HG02623 (cell line): Measurements from ENCODE around the gene GORASP2.

Experiments
- ATAC-seq: cut with Tn5 transposase; IDR thresholded peaks from one replicate; pipeline ENCODE4 v1.9.1; 2021; ENCODE audit warnings: moderate library complexity; ENCODE audit not compliant: unreplicated experiment

Gene GORASP2

DNA sequence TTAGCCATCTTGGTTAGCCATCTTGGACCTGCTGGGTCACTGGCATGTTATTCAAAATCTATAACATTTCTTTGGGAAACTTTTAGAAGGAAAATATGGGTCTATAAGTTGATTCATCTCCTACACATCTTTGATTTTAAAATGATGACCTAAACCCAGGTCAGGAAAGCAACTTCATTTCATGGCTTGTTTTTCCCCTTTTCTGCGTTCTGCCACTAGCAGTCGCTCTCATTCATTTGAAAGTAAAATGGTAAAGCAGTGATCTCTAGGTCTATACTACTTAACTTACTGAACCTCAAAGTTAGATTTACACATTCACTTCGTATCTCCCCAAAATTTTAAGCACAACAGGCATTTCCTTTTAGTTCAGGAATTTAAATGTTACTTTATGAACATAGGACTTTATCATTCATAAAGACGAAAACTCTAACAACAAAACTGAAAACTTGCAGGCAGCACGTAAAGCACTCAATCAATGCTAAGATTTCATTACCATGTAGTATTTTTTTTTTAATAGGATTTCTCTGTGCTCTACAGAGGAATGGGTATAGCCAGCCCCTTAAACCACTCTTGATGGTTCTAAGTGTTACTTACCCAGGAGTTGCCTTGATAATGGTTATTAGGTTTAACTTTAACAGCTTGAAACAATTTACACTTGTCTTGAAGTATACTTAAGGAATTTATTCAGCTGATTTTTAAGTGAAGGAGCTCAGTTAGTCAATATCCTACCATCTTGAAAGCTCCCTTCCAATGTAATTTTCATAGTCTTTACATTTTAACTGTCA lies 62.5 kb downstream of the GORASP2 start:
- ATAC-seq: no peak

DNA sequence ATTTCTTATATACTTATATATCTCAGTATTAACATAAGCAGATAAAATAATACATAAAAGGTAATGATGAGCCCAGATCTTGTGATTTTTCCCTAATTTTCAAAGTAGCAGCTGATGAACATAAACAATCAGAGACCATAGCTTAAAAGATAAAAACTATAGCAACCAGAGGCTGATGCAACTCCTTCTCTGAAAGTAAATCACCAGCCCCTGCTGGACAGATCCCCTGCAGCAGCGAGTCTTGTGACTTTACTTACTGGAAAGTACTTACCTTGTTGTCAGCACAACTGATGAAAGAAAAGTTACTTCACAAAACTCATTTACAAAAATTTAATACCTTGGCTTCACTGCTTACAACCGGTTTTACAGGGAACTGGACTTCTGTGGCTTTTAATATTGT lies 67.3 kb downstream of the GORASP2 start:
- no peak for ATAC-seq

DNA sequence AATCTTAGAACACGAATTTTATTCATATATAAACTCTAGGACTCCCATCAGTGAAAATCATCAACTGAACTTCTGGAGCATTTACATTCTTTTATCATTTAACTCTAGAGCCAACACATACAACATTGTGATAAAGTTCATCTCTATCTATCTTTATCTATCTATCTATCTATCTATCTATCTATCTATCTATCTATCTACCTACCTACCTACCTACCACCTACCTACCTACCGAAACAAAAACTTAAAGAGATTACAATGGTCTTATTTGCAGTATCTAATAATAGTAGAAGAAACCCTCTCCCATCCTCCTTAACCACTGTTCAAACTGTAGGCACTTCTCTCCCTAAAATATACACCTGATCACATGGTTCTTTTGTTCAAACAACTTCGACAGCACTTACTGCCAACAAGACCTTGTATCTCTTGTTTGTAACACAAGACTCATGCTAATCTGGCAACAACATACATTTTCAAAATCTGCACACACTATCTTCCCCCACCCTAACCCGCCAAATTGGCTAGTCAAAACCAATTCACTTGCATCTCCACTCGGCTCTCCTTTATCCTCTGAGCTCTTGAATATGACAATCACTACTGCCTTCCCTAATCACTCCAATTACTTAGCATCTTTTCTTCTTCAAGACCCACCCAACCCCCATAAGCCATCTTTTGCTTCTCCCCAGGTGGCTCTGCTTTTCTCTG lies 69.0 kb downstream of the GORASP2 start:
- no peak for ATAC-seq

DNA sequence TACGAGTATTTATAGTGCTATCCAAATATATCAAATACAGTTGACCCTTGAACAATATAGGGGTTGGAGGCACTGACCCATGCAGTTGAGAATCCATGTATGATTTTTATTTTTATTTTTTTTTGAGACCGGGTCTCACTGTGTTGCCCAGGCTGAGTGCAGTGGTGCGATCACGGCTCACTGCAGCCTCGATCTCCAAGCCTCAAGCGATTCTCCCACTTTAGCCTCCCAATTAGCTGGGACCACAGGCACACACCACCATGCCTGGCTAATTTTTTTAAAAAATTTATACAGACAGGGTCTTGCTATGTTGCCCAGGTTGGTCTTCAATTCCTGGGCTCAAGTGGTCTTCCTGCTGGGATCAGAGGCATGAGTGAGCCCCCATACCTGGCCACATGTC lies 70.6 kb downstream of the GORASP2 start:
- no peak for ATAC-seq

DNA sequence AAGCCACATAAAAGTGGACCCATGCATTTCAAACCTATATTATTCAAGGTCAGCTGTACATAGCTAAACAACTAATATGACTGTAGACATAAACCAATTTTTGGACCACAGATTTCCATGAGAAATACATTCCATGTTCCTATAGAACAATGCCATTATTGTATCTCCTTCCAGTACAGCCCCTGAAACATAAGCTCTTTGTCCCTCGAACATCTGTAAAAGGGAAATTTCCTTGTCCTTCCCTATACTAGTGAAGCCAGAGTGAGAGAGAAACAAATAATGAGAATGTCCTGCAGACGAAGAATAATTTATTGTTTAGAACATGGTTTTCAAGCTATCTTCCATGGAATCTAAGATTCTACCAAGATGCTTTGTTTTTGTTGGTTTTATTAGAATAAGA lies 75.3 kb downstream of the GORASP2 start:
- ATAC-seq: no peak

DNA sequence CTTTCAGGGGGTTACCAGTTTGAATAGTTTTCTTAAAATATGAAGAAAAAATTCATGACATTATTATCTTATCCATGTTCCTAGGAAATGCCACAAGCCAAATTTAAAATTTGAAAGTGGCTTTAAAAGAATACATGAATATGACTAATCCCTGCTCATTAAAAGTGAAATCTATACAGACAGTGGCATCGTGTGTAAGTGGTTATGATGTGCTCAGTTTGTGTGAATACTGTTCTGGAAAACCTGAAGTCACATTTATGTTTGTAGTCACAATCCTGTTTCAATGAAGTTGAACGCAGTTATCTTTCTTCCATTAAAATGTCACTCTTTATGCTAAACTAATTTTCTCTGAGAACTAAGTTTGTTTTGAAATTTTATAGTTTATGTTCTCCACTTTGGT lies 75.8 kb downstream of the GORASP2 start:
- no peak for ATAC-seq

DNA sequence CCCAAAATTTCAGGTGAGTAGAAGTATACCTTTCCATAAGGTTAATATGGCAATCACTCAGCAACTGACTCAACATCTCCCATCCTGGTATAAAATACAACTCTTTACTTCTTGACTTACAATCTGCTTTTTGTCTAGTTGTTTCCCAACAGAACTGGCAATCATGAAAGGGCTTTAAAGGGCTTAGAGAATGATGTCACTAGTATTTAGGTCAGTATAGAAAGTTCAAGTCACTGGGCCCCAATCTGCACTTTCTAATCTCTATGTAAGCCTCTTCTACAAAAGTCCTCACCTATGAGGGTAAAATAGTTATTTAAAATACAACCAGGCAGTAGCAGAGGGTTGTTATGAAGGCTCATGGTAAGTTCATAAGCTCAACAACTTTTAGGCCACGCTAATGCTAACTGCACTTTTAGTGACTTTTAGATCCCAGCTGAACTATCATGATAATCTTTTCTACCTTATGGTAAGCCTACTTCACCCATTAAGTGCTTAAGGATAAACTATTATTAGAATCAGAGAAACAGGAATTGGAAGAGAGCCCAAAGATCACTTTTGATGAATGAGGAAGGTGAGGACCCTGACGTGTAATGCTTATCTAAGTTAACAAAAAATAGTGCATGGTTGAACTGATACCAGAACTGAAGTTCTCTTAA lies 79.6 kb downstream of the GORASP2 start:
- no peak for ATAC-seq

DNA sequence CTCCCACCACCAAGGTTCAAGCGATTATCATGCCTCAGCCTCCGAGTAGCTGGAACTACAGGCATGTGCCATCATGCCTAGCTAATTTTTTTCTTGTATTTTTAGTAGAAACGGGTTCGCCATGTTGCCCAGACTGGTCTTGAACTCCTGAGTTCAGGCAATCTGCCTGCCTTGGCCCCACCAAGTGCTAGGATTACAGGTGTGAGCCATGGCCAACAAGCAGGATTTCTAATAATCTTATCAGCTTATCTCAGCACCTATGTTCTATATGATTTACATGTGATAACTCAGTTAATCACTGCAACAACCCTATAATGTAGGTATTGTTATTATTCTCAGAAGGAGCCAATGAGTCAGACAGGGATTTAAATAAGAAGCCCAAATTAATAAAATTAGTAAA lies 80.3 kb downstream of the GORASP2 start:
- ATAC-seq: no peak

DNA sequence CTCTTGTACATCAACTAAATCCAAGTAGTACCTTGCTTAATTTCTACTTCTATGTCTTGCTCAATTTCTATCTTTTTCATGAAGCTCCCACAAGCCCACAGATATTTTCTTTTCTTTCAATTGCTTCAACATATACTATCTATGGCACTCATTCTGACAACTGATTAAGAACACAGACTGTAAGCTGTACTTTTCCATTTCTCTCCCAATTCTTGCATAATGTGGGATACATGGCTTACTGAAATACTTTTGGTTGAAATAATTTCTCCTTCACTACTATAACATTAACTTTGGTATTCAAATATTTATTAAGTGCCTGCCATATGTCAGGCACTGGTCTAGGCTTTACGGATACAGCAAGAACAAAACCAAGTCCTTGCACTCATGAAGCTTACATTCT lies 84.8 kb downstream of the GORASP2 start:
- no peak for ATAC-seq

DNA sequence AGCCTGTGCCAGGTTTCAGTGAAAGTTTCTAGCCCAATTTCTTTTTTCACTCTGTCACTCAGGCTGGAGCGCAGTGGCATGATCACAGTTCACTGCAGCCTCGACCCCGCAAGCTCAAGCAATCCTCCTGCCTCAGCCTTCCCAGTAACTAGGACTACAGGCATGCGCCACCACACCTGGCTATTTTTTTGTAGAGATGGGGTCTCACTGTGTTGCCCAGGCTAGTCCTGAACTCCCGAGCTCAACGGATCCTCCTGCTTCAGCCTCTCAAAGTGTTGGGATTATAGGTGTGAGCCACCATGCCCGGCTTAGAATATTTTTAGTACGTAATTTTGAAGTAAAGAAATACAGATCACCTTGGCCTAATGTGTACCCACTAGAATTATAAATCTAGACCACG lies 87.1 kb downstream of the GORASP2 start:
- no peak for ATAC-seq
